Smooth muscle cell of the umbilical artery (primary cell): ENCODE measurements around the gene ROPN1B. TPM values are rescaled to one million over a fixed set of nuclear protein-coding genes. Genes with fewer than 3 reads are reported as not detected.

Source experiments
- total RNA-seq: library from RNA; depleted of rRNA; stranded (reverse); fragments of >200 nt; gene quantifications from 2 replicates; pipeline ENCODE4 v1.2.3, GENCODE V29; 2014

Gene ROPN1B
- not detected in 2 replicates for total RNA-seq

DNA sequence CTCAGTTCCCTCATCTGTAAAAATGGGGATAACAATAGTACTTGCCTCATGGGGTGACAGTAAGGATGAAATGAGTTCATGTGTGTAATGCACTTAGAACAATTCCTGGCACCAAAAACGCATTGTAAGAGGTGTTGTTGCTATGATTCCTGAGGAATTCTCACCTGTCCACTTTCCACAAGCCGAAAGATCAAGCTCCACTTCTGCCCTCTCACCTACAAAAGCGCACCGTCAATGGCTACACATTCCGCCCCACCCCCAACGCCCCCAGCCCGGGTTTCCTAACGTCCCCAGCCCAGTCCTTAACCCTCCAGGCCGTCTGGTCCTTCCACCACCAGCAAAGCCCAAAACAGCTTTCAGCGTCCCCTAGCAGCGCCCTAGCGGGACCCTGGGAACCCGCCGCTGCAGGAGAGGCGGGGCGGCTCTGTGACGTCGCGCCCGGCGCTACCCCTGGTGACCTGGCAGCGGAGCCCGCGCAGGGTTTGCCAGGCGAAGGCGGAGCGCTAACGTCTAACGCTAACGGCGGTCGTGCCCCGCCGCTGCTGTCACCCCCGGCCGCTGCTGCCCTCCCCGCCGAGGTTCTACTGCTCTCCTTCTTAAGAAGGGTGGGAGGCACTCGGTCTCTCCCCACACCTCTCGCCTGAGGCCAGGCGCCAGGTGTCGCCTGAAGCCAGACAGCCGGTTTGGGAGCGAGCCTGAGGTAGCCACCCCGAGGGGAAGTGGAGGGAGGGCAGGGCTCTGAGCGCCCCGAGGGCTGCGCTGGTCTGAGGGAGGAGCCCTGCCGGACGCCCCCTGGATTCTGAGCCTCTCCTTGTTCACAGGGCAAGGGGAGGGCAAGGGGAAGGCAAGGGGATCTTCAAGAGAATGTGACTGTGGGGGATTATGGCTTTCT lies at the start of gene ROPN1B:
TSS of gene ROPN1B (plus strand) at position 478 of the 892 bp plus-strand sequence. CDS start 2,877 bp downstream, outside the sequence.

Other genes starting within 250 kb of the ROPN1B start
- 43.7 and 53.7 TPM in 2 replicates for gene SLC41A3, start 114.9 kb downstream of the ROPN1B start, total RNA-seq
- gene ALDH1L1, start 211.4 kb downstream of the ROPN1B start, total RNA-seq = not detected in 2 replicates